ENCODE results near the gene ALK.

ALK gene

GRCh38 chr2:29308366-29308765, 613.0 kb downstream of the ALK start:
- DNase-seq, result no peak

- DNase-seq, result no peak
Measured at GRCh38 chr2:29307519-29307918, 613.9 kb downstream of the ALK start.

GRCh38 chr2:29305762-29306161, 615.6 kb downstream of the ALK start:
- no peak for DNase-seq

- no peak for DNase-seq
Measured at GRCh38 chr2:29304399-29305060, 616.9 kb downstream of the ALK start.

GRCh38 chr2:29296585-29296984, 624.8 kb downstream of the ALK start:
- no peak for DNase-seq

GRCh38 chr2:29295845-29296244, 625.5 kb downstream of the ALK start:
- DNase-seq, result peak; percentile 19 to 22

- DNase-seq, result peak in 1 of 2 experiments; percentile 20
Measured at GRCh38 chr2:29293830-29294438, 627.5 kb downstream of the ALK start.

GRCh38 chr2:29290293-29291047, 630.9 kb downstream of the ALK start:
- no peak for DNase-seq

- no peak for DNase-seq
Measured at GRCh38 chr2:29284671-29285070, 636.7 kb downstream of the ALK start.

GRCh38 chr2:29281916-29282247, 639.5 kb downstream of the ALK start:
- DNase-seq, result no peak

- DNase-seq, result no peak
Measured at GRCh38 chr2:29281086-29281915, 640.1 kb downstream of the ALK start.

GRCh38 chr2:29278966-29279365, 642.4 kb downstream of the ALK start:
- no peak for DNase-seq

- DNase-seq, result no peak
Measured at GRCh38 chr2:29276151-29276550, 645.2 kb downstream of the ALK start.

GRCh38 chr2:29275186-29275585, 646.2 kb downstream of the ALK start:
- DNase-seq, result no peak

GRCh38 chr2:29273685-29274611, 647.4 kb downstream of the ALK start:
- no peak for DNase-seq

GRCh38 chr2:29273004-29273684, 648.2 kb downstream of the ALK start:
- DNase-seq, result no peak

- DNase-seq, result no peak
Measured at GRCh38 chr2:29272311-29272710, 649.1 kb downstream of the ALK start.

GRCh38 chr2:29270701-29271121, 650.7 kb downstream of the ALK start:
- DNase-seq, result no peak

GRCh38 chr2:29269765-29270109, 651.6 kb downstream of the ALK start:
- no peak for DNase-seq

GRCh38 chr2:29269095-29269764, 652.2 kb downstream of the ALK start:
- no peak for DNase-seq

GRCh38 chr2:29267720-29268119, 653.7 kb downstream of the ALK start:
- no peak for DNase-seq
